Measurements from ENCODE around the gene TUBGCP6. TPM values are rescaled to one million over a fixed set of nuclear protein-coding genes. Genes with fewer than 3 reads are reported as not detected.

The TUBGCP6 gene
- total RNA-seq, 1 donor from 2014 or later = 17.2 TPM

Other genes with a start within 250 kb of the TUBGCP6 start
- gene IL17REL, start 232.3 kb downstream of the TUBGCP6 start, total RNA-seq = not detected
- not detected for gene TTLL8, start 186.7 kb downstream of the TUBGCP6 start, total RNA-seq
- 0.52 TPM for gene MLC1, start 159.6 kb downstream of the TUBGCP6 start, total RNA-seq
- gene MOV10L1, start 155.0 kb downstream of the TUBGCP6 start, total RNA-seq = 2.1 TPM
- gene PANX2, start 74.3 kb downstream of the TUBGCP6 start, total RNA-seq = not detected
- 4.7 TPM for gene TRABD, start 59.1 kb downstream of the TUBGCP6 start, total RNA-seq
- 4.7 TPM for gene SELENOO, start 44.0 kb downstream of the TUBGCP6 start, total RNA-seq
- 8.9 TPM for gene HDAC10, start 6.2 kb upstream of the TUBGCP6 start, total RNA-seq
- gene MAPK12, start 16.7 kb upstream of the TUBGCP6 start, total RNA-seq = 18.8 TPM
- 3.1 TPM for gene MAPK11, start 25.4 kb upstream of the TUBGCP6 start, total RNA-seq
- gene PLXNB2, start 62.6 kb upstream of the TUBGCP6 start, total RNA-seq = 48.5 TPM
- 1.0 TPM for gene DENND6B, start 82.0 kb upstream of the TUBGCP6 start, total RNA-seq
- 28.2 TPM for gene PPP6R2, start 98.3 kb upstream of the TUBGCP6 start, total RNA-seq
- 30.8 TPM for gene SBF1, start 230.0 kb upstream of the TUBGCP6 start, total RNA-seq
- gene ADM2, start 236.5 kb upstream of the TUBGCP6 start, total RNA-seq = under 0.01 TPM
- gene MIOX, start 241.8 kb upstream of the TUBGCP6 start, total RNA-seq = not detected